Smooth muscle cell (in vitro differentiated cells): Measurements from ENCODE around the gene SIDT1. TPM values are rescaled to one million over a fixed set of nuclear protein-coding genes. Genes with fewer than 3 reads are reported as not detected.

Source experiments
- DNase-seq: peaks from one replicate; lab custom pipeline; 2025; ENCODE audit not compliant: unreplicated experiment; lab: John Stamatoyannopoulos, UW
- H2AFZ ChIP-seq: fragments of 200-600 bp; sonication (generic); 2 replicates; pipeline ENCODE4 v1.6.0; 2016; ENCODE audit warnings: antibody characterized with exemption, low read depth, mild to moderate bottlenecking
- H3F3A ChIP-seq: fragments of 200-600 bp; sonication (generic); 2 replicates; pipeline ENCODE4 v1.6.0; 2017; ENCODE audit warnings: antibody characterized with exemption, low read depth
- H3K27ac ChIP-seq: fragments of 200-600 bp; sonication (generic); 2 replicates; pipeline ENCODE4 v1.5.1; 2016; ENCODE audit warnings: low read depth, mild to moderate bottlenecking
- H3K27me3 ChIP-seq: fragments of 200-600 bp; sonication (generic); 2 replicates; pipeline ENCODE4 v1.6.1; 2016; ENCODE audit warnings: low read depth, mild to moderate bottlenecking
- H3K36me3 ChIP-seq: fragments of 200-600 bp; sonication (generic); 2 replicates; pipeline ENCODE4 v1.5.1; 2016; ENCODE audit warnings: low read depth
- H3K4me1 ChIP-seq: fragments of 200-600 bp; sonication (generic); 2 replicates; pipeline ENCODE4 v1.5.1; 2016; ENCODE audit warnings: low read depth
- H3K4me2 ChIP-seq: fragments of 200-600 bp; sonication (generic); 2 replicates; pipeline ENCODE4 v1.6.0; 2016; ENCODE audit warnings: mild to moderate bottlenecking
- H3K4me3 ChIP-seq: fragments of 200-600 bp; sonication (generic); 2 replicates; pipeline ENCODE4 v1.5.1; 2016; ENCODE audit warnings: mild to moderate bottlenecking
- H3K79me2 ChIP-seq: fragments of 200-600 bp; sonication (generic); 2 replicates; pipeline ENCODE4 v1.6.0; 2016; ENCODE audit warnings: low read depth, mild to moderate bottlenecking
- H3K9ac ChIP-seq: fragments of 200-600 bp; sonication (generic); 2 replicates; pipeline ENCODE4 v1.6.0; 2016; ENCODE audit warnings: low read depth
- H3K9me3 ChIP-seq: fragments of 200-600 bp; sonication (generic); replicated peaks from 2 replicates; pipeline ENCODE4 v1.5.1; 2016; ENCODE audit warnings: low read depth
- H4K20me1 ChIP-seq: fragments of 200-600 bp; sonication (generic); 2 replicates; pipeline ENCODE4 v1.6.0; 2016; ENCODE audit warnings: low read depth
- CTCF ChIP-seq: fragments of 200-600 bp; sonication (generic); IDR thresholded peaks from 2 replicates; pipeline ENCODE4 v1.5.1; 2017; ENCODE audit warnings: borderline replicate concordance, mild to moderate bottlenecking, antibody characterized with exemption; ENCODE audit not compliant: insufficient read depth, poor library complexity, severe bottlenecking
- WGBS: methylation state at CpG from one replicate; pipeline ENCODE4 v1.1.7; 2016; ENCODE audit warnings: low lambda C conversion rate; 5-methylcytosine and 5-hydroxymethylcytosine counted together
- polyA plus RNA-seq: library from polyadenylated mRNA; unstranded; fragments of >200 nt; fragmentation: Nextera tagmentation; extraction: Ambion mirVana; gene quantifications from 2 replicates; pipeline ENCODE4 v1.2.1, GENCODE V29; 2016
- total RNA-seq: library from RNA; depleted of rRNA; stranded (reverse); fragments of >200 nt; gene quantifications from 2 replicates; pipeline ENCODE4 v1.2.3, GENCODE V29; 2014

SIDT1 gene
- total and polyA plus RNA-seq, 2 experiments from 2014 or later, result not detected

DNA sequence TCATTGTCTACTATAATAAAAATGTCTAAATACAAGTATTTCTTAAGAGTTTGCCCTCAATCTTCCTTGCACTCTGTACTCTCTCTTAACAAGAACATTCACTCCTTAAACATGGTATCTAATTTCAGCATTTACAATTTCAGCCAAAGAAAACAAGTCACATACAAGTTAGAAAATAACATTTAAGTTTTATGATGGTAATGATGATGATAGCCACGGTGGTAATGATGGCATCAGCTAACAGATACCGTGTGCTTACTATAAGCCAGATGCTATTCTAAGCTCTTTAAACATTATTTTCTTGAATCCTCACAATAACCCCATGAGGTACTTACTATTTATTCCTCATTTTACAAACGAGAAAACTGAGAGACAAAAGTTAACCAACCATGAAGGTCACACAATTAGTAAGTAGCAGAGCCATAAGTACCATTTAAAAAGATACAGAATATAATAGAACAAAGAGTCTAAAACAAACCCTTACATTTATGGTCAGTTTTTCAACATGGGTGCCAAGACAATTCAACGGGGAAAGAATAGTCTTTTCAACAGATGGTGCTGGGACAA is 24.8 kb upstream of the SIDT1 start:
- no peak for DNase-seq
- Histone ChIP-seq H3K36me3 (no peaks in the 10 kb centered on the region), H3K9ac (no peak overlapping the region), H3K4me1 (no peaks in the 10 kb centered on the region), H4K20me1 (peaks cover 36% of the 10 kb centered on the region), H3F3A (no peaks in the 10 kb centered on the region), H3K79me2 (peaks cover 58% of the 10 kb centered on the region), H3K27ac (no peak overlapping the region), H3K4me2 (no peak overlapping the region), H3K27me3 (no peaks in the 10 kb centered on the region), H2AFZ (no peak overlapping the region), H3K4me3 (no peak overlapping the region), H3K9me3 (no peaks in the 10 kb centered on the region)
- 92% methylated on average over 4 of the region's 4 CpGs for WGBS
- TF ChIP-seq CTCF, result no peak

GRCh38 chr3:113508966-113509365 is 23.4 kb upstream of the SIDT1 start:
- WGBS, result 100% methylated on average over 1 of the region's 1 CpG
- no peak overlapping the region for H3K4me3 ChIP-seq
- H3K79me2 ChIP-seq, result peaks cover 71% of the 10 kb centered on the region

DNA sequence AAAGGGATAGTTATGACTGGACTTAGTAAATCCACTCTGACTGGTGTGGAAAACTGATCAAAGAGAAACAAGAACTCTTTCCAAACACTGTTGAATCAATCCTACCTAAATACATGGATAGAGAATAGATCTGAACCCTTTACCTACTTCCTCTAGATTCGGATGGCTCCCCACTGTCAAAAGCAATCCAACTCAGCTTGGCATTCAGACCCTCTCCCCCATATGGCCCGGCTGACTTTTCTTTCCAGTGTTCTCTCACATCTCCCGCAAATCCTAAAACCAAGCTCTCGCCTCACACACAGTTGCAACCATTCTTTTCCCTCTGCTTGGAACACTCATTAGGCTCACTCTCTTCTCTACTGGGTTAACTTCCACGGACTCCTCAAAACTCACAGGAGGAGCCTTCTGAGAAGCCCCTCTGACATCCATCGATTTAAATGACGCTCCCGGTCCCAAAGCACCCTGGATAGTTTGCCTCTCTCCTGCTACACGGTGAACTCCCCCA is 18.0 kb upstream of the SIDT1 start:
- Histone ChIP-seq H3K9ac (peak overlapping the region; percentile 84), H3K79me2 (peaks cover 46% of the 10 kb centered on the region), H3K27ac (peak overlapping the region; percentile 90), H3K4me1 (peaks cover 12% of the 10 kb centered on the region), H2AFZ (peak overlapping the region; percentile 94), H3K4me2 (peak overlapping the region; percentile 86), H3K4me3 (peak overlapping the region; percentile 79), H4K20me1 (peaks cover 4% of the 10 kb centered on the region), H3K27me3 (peaks cover 30% of the 10 kb centered on the region), H3K36me3 (no peaks in the 10 kb centered on the region), H3F3A (no peaks in the 10 kb centered on the region), H3K9me3 (no peaks in the 10 kb centered on the region)
- WGBS, result 1% methylated on average over 9 of the region's 9 CpGs
- DNase-seq, result no peak
- TF ChIP-seq CTCF, result no peak

More at GRCh38 chr3:113508966-113509365, 23.4 kb upstream of the SIDT1 start:
- Histone ChIP-seq H3K4me2 (no peak overlapping the region), H3F3A (no peaks in the 10 kb centered on the region), H3K27me3 (no peaks in the 10 kb centered on the region), H3K9me3 (no peaks in the 10 kb centered on the region), H2AFZ (no peak overlapping the region), H3K9ac (no peak overlapping the region), H4K20me1 (peaks cover 36% of the 10 kb centered on the region), H3K4me1 (peaks cover 9% of the 10 kb centered on the region), H3K36me3 (no peaks in the 10 kb centered on the region), H3K27ac (no peak overlapping the region)
- DNase-seq, result no peak
- no peak for TF ChIP-seq CTCF

DNA sequence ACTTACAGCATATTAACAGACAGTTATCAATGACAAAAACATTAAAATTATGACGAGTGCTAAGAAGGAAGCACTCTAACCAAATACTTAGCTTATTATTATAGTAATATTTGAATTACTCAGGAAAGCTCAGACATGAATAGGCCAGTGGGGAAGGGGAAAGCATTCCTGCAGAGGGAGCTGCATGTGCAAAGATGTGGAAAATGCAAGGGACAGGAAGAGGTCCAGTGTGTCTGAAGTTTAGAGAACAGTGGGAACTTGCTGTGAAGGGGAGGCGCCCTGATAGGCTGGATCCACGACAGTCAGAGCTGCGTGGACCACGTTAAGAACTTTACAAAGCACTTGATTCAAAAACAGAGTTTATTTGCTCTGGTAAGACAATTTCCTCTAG is 16.2 kb upstream of the SIDT1 start:
- no peak overlapping the region for H3K27ac ChIP-seq
- WGBS, result 56% methylated on average over 5 of the region's 5 CpGs
- no peak for TF ChIP-seq CTCF
- peaks cover 28% of the 10 kb centered on the region for H3K79me2 ChIP-seq
- H3K9ac ChIP-seq, result no peak overlapping the region
- H3K4me1 ChIP-seq, result peaks cover 12% of the 10 kb centered on the region
- H3K36me3 ChIP-seq, result no peaks in the 10 kb centered on the region
- peak overlapping the region; percentile 79 for H3K4me3 ChIP-seq
- no peak overlapping the region for H2AFZ ChIP-seq
- H3K9me3 ChIP-seq, result no peaks in the 10 kb centered on the region
- H4K20me1 ChIP-seq, result no peaks in the 10 kb centered on the region
- no peak for DNase-seq
- H3K4me2 ChIP-seq, result no peak overlapping the region
- H3F3A ChIP-seq, result no peaks in the 10 kb centered on the region
- H3K27me3 ChIP-seq, result peaks cover 40% of the 10 kb centered on the region
